Measurements from ENCODE around the gene ZKSCAN4. TPM values are rescaled to one million over a fixed set of nuclear protein-coding genes. Genes with fewer than 3 reads are reported as not detected.

ZKSCAN4 gene
- total RNA-seq, 4 donors from 2014 or later, result 4.4 to 9.6 (median 5.9) TPM

- Histone ChIP-seq H3K27me3 (no peaks in the 10 kb centered on the region), H3K4me3 (no peak overlapping the region), H3K27ac (no peak overlapping the region), H3K36me3 (no peaks in the 10 kb centered on the region), H3K4me1 (peaks cover 0 to 6% (median 0%) of the 10 kb centered on the region in 4 donors), H3K9me3 (no peaks in the 10 kb centered on the region)
- no peak for TF ChIP-seq POLR2A (IDR thresholded peaks at IDR 0.05)
- no peak for TF ChIP-seq CTCF (IDR thresholded peaks at IDR 0.05)
- DNase-seq, result no peak
Observed at GRCh38 chr6:28220257-28221133, 31.6 kb downstream of the ZKSCAN4 start.

DNA sequence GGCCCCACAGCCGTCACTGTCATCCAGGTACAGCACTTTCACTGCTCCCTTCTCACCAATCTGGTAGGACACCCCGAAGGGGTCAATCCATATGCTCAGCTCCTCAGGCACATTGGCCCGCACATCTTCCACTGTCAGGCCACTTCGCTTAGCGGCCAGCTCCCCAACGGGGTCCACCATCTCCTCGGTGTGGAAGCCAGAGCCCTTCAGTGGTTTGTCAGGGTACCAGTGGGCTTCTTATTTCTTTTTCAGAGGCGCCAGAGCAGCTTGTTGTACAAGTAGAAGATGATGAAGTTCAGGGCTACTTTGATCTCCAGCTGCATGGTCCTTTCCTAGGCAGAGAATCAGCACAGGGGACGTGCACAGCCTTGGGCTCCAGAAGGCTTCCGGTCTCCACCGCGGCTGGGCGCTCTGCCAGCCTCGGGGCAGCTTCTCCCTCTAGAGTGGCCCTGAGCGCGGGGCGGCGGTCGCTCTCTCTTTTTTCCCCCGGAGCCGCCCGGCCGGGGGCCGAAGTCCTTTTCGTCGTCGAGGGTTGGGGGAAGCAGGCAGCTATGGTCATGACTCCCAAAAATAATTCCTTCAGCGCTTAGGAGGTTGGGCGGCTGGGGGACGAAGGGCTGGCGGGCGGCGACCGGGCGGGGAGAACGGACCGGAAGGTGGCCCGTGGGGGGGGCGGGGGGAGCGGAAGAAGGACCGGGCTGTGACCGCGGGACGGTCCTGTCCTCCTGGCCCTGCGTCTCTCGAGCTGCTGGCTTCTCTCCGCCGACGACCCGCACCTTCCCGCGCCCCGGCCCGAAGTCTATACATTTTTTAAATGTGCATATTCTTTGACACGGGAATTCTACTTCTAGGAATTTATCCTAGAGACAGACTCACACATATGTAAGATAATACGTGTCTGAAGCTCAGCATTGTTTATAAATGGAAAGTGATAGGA lies 33.5 kb downstream of the ZKSCAN4 start:
- DNase-seq, result peak; percentile 54 to 89 (median 83)
- Histone ChIP-seq H3K27ac (peak overlapping the region; percentile 54 to 79 (median 68)), H3K9me3 (no peaks in the 10 kb centered on the region), H3K27me3 (no peaks in the 10 kb centered on the region), H3K4me1 (peaks cover 0 to 6% (median 0%) of the 10 kb centered on the region in 4 donors), H3K4me3 (peak overlapping the region; percentile 56 to 72 (median 66)), H3K36me3 (no peaks in the 10 kb centered on the region)
- TF ChIP-seq POLR2A (IDR thresholded peaks at IDR 0.05) (peak in 1 of 2 donors; percentile 20), CTCF (IDR thresholded peaks at IDR 0.05) (no peak)

DNA sequence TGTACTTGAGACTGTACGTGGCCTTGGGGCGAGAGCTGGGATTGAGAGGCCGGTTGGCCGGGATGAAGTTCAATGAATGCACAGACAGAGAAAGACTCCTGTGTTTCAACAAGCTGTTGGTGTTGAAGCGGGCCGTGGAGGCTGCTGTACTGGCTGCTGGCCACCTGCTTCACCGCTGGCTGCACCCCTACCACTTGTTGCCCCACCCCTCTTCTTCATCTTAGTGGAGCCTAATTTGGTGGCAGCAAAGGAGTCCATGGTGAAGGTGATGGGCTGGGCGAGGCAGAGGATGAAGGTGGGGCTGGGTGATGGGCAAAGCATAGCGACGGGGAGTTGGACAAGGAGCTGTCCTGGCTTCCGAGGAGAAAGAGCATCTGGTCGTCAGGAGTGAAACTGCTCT lies 34.2 kb downstream of the ZKSCAN4 start:
- Histone ChIP-seq H3K4me1 (peaks cover 0 to 6% (median 0%) of the 10 kb centered on the region in 4 donors), H3K36me3 (no peaks in the 10 kb centered on the region), H3K27ac (no peak overlapping the region), H3K9me3 (no peaks in the 10 kb centered on the region), H3K4me3 (peak overlapping the region in 1 of 4 donors; percentile 70), H3K27me3 (no peaks in the 10 kb centered on the region)
- DNase-seq, result no peak
- no peak for TF ChIP-seq POLR2A (IDR thresholded peaks at IDR 0.05)
- TF ChIP-seq CTCF (IDR thresholded peaks at IDR 0.05), result no peak

DNA sequence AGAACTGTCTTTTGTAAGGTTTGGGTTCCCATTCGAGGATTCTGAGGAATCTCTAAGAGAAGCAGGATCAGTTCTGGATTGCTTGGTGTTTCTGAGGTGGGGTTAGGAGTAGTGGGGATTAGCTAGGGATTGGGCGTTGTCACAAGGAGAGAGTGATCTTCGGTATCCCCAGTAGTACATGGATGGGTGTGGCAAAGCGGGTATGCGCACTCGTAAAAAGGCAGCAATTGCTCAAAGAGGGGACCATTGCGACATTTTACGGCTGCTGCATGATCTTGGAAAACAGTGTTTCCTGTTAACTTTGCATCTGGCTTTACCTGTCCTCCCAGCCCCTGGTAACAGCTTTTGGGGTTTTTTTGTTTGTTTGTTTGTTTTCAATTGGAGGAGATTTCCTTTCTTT lies 36.6 kb downstream of the ZKSCAN4 start:
- no peak for TF ChIP-seq CTCF (IDR thresholded peaks at IDR 0.05)
- TF ChIP-seq POLR2A (IDR thresholded peaks at IDR 0.05), result no peak
- H3K9me3 ChIP-seq, result no peaks in the 10 kb centered on the region
- H3K36me3 ChIP-seq, result no peaks in the 10 kb centered on the region
- H3K27ac ChIP-seq, result no peak overlapping the region
- H3K27me3 ChIP-seq, result peaks cover 0 to 12% of the 10 kb centered on the region in 2 donors
- peak overlapping the region in 1 of 4 donors; percentile 14 for H3K4me3 ChIP-seq
- DNase-seq, result no peak
- peaks cover 0 to 15% (median 0%) of the 10 kb centered on the region in 4 donors for H3K4me1 ChIP-seq

DNA sequence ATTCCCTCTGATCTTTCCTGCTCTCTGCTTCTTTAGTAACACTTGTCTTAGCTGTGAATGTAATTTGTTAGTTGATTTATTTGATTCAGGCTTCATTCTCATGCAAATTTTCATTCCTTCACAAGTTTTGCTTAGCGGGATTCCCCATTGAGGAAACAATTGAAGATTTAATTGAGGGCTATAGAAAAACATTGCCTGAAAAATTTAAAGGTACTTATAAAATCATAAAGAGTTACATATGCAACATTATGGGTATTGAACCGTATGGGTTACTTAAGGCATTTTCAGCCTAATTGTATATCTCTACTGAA lies 38.9 kb downstream of the ZKSCAN4 start:
- peak overlapping the region in 1 of 4 donors; percentile 69 for H3K27ac ChIP-seq
- peaks cover 0 to 16% (median 0%) of the 10 kb centered on the region in 4 donors for H3K4me1 ChIP-seq
- H3K4me3 ChIP-seq, result peak overlapping the region in 2 of 4 donors; percentile 42 to 51
- TF ChIP-seq CTCF (IDR thresholded peaks at IDR 0.05), result no peak
- no peak for TF ChIP-seq POLR2A (IDR thresholded peaks at IDR 0.05)
- no peaks in the 10 kb centered on the region for H3K9me3 ChIP-seq
- no peak for DNase-seq
- no peaks in the 10 kb centered on the region for H3K36me3 ChIP-seq
- H3K27me3 ChIP-seq, result peaks cover 6 to 15% of the 10 kb centered on the region in 2 donors

All from Peyer's patch (tissue), 4 donors.